HG03378 (cell line): ENCODE measurements around the gene ZFR.

ENCODE experiments used
- ATAC-seq: cut with Tn5 transposase; IDR thresholded peaks from one replicate; pipeline ENCODE4 v1.9.1; 2021; ENCODE audit warnings: mild to moderate bottlenecking, moderate library complexity; ENCODE audit not compliant: unreplicated experiment

Gene ZFR

GRCh38 chr5:32444431-32445286 is at the start of gene ZFR:
Gene ZFR, minus strand, starts transcription at chr5:32444740. Its CDS starts 82 bp downstream, at chr5:32444658.
- peak; percentile 79 for ATAC-seq

GRCh38 chr5:32490972-32491557 is 46.5 kb upstream of the ZFR start:
- ATAC-seq: no peak

- no peak for ATAC-seq
These were observed 45.4 kb upstream of the ZFR start for GRCh38 chr5:32489791-32490562.

- no peak for ATAC-seq
These were observed 42.9 kb upstream of the ZFR start for GRCh38 chr5:32487424-32487823.

DNA sequence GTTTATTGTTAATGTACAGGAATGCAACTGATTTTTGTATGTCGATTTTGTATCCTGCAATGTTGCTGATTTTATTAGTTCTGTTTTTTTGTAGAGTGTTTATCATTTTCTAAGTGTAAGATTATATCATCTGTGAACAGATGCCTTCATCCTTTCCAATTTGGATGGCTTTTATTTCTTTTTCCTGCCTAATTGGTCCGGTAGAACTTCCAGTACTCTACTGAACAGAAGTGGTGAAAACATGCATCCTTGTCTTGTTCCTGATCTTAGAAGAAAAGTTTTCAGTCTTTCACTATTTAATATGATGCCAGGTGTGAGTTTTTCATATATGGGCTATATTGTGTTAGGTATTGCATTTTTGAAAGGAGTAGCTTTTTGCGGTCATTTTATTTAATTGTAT is 42.5 kb upstream of the ZFR start:
- no peak for ATAC-seq

GRCh38 chr5:32482193-32482592 is 37.7 kb upstream of the ZFR start:
- no peak for ATAC-seq

DNA sequence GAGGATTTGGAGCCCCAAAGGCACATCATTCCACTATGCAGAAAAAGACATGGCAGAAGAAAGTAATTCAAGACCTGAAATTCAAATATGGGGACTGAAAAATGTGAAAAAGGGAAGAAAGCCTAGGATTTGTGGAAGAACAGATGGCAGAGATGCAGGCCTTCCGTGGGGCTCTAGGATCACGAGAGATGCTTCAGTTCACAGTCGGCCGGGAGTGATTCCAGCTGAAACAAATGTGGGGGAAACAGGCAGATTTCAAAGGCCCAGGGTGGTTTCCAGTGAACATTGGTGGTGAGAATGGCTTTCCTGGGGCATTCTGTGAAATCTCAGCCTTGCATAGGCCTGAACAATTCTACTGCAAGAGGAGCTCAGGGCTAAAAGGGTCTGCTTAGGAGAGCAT is 34.6 kb upstream of the ZFR start:
- no peak for ATAC-seq

GRCh38 chr5:32476891-32477290 is 32.4 kb upstream of the ZFR start:
- no peak for ATAC-seq

GRCh38 chr5:32475334-32476097 is 31.0 kb upstream of the ZFR start:
- ATAC-seq: no peak

- no peak for ATAC-seq
These were observed 29.8 kb upstream of the ZFR start for GRCh38 chr5:32474209-32474854.

- ATAC-seq: no peak
These were observed 28.5 kb upstream of the ZFR start for GRCh38 chr5:32473072-32473471.

DNA sequence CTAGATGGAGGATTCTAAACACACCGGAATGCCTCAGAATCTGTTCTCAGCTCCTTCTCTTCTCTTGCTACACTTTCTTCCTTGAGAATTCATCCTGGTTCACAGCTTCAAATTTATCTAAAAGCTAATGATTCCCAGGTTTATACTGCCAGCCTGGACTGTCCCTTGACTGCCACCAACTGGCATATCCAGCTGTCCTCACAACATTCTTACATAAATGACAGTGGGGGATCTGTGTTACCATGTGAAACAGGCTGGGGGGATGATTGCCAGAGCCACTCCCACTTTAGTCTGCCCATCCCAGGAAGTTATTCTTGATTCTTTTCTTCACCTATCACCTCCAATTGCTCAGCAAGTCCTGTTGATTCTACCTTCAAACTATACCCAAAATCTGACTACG is 27.2 kb upstream of the ZFR start:
- ATAC-seq: no peak

- no peak for ATAC-seq
These were observed 20.5 kb upstream of the ZFR start for GRCh38 chr5:32465076-32465475.

- ATAC-seq: no peak
These were observed 18.1 kb upstream of the ZFR start for GRCh38 chr5:32462618-32463017.

GRCh38 chr5:32461441-32462120 is 17.0 kb upstream of the ZFR start:
- no peak for ATAC-seq

DNA sequence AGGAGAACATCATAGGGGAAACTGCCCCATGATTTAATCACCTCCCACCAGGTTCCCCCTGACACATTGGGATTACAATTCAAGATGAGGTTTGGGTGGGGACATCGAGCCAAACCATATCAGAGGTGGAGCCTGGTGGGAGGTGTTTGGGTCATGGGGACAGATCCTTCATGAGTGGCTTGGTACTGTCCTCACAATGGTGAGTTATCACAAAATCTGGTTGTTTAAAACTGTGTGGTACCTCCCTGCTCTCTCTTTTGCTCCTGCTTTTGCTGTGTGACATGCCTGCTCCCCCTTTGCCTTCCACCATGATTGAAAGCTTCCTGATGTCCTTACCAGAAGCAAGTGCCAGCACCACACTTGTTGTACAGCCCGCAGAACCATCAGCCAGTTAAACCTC is 16.2 kb upstream of the ZFR start:
- no peak for ATAC-seq

DNA sequence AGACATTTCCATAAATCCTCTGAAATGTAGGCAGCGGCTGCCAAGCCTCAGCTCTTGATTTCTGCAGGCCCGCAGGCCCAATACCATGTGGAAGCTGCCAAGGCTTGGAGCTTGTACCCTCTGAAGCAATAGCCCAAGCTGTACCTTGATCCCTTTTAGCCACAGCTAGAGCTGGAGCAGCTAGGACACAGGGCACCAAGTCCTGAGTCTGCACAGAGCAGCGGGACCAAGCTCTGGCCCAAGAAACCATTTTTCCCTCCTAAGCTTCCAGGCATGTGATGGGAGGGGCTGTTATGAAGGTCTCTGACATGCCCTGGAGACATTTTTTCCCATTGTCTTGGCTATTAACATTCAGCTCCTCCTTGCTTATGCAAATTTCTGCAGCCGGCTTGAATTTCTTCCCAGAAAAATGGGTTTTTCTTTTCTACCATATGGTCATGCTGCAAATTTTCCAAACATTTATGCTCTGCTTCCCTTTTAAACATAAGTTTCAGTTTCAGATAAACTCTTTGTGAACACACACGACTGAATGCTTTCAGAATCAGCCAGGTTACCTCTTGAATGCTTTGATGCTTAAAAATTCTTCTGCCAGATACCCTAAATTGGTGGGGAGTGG is 14.4 kb upstream of the ZFR start:
- ATAC-seq: no peak

GRCh38 chr5:32455311-32455710 is 10.8 kb upstream of the ZFR start:
- no peak for ATAC-seq

- ATAC-seq: no peak
These were observed 10.3 kb upstream of the ZFR start for GRCh38 chr5:32454821-32455220.

GRCh38 chr5:32453916-32454315 is 9.4 kb upstream of the ZFR start:
- no peak for ATAC-seq
